HCT116 (cell line): ENCODE measurements around the gene GEMIN7. TPM values are rescaled to one million over a fixed set of nuclear protein-coding genes. Genes with fewer than 3 reads are reported as not detected.

Experiments
- ATAC-seq: fragments of 200-7000 bp; cut with Tn5 transposase; 2 replicates; pipeline ENCODE4 v1.9.1; 2020; ENCODE audit warnings: mild to moderate bottlenecking, moderate library complexity
- BruUV-seq: library from RNA; stranded (reverse); fragments of 400-500 nt; replicated peaks from 2 replicates; lab custom pipeline; 2021; lab: Mats Ljungman, UMichigan
- CTCF ChIA-PET: fragments of 300-600 bp; sonication (Branson Sonifier 250); formaldehyde crosslinking; loops from one replicate; lab custom pipeline; 2021; ENCODE audit warnings: antibody characterized with exemption; lab: Charles Lee
- POLR2A ChIA-PET: fragments of 300-600, 350-600 bp; sonication (Branson Sonifier 250); formaldehyde crosslinking; loops from one replicate; lab custom pipeline; 2021; ENCODE audit warnings: antibody characterized with exemption; lab: Charles Lee
- RAD21 ChIA-PET, 2 experiments: fragments of 300-600 bp; sonication (Branson Sonifier 250); formaldehyde crosslinking; loops; one replicate each; lab custom pipeline; 2023; ENCODE audit warnings: low total read pairs in 2 of 2; ENCODE audit not compliant: uncharacterized antibody in 2 of 2, unreplicated experiment in 2 of 2, low non-redundant PET in 1 of 2; lab: Charles Lee
- DNase-seq: peaks from one replicate; pipeline ENCODE4 v3.0.0-alpha.2; 2010; ENCODE audit warnings: low read depth, low spot score
- H2AFZ ChIP-seq: fragments of 200-600 bp; shearing (Covaris generic), sonication (generic); 2 replicates; pipeline ENCODE4 v1.6.1; 2017; ENCODE audit warnings: low read depth, mixed run types, mixed read lengths, antibody characterized with exemption, low read length; ENCODE audit not compliant: poor library complexity, severe bottlenecking
- H3K27ac ChIP-seq: 2 replicates; pipeline ENCODE4 v1.5.1; 2012; ENCODE audit warnings: low read depth, low read length
- H3K27me3 ChIP-seq: fragments of 200-600 bp; sonication (generic); 2 replicates; pipeline ENCODE4 v1.6.1; 2016; ENCODE audit warnings: mixed run types, low read length, mixed read lengths; ENCODE audit not compliant: insufficient read depth
- H3K36me3 ChIP-seq, 2 experiments: fragments of 200-500 bp in 1 of 2; fragments of 200-600 bp in 1 of 2; sonication (Bioruptor generic) in 1 of 2; sonication (generic) in 1 of 2; 2 replicates each; pipeline versions ENCODE4 v1.5.1 to v1.6.1; 2014 to 2016; ENCODE audit warnings: low read length in 2 of 2, inconsistent platforms in 1 of 2, mixed read lengths in 1 of 2, mixed run types in 1 of 2; ENCODE audit not compliant: insufficient read depth in 2 of 2, control insufficient read depth in 1 of 2
- H3K4me1 ChIP-seq, 2 experiments: fragments of 200-600 bp in 1 of 2; sonication (generic) in 1 of 2; 2 replicates each; pipeline versions ENCODE4 v1.5.1 to v1.6.1; 2012 to 2017; ENCODE audit warnings: low read length in 2 of 2, inconsistent platforms in 1 of 2, mild to moderate bottlenecking in 1 of 2, mixed read lengths in 1 of 2, mixed run types in 1 of 2, moderate library complexity in 1 of 2; ENCODE audit not compliant: insufficient read depth in 2 of 2, control insufficient read depth in 1 of 2
- H3K4me2 ChIP-seq: fragments of 200-600 bp; sonication (generic); 2 replicates; pipeline ENCODE4 v1.6.1; 2017; ENCODE audit warnings: mixed run types, low read length, mixed read lengths
- H3K4me3 ChIP-seq, 2 experiments: fragments of 200-600 bp in 1 of 2; sonication (generic) in 1 of 2; replicated peaks in 1 of 2; 2 replicates each; pipeline ENCODE4 v1.5.1; 2011 to 2016; ENCODE audit warnings: low read length in 2 of 2, control low read depth in 1 of 2, low read depth in 1 of 2, mild to moderate bottlenecking in 1 of 2, mixed read lengths in 1 of 2, mixed run types in 1 of 2
- H3K79me2 ChIP-seq: fragments of 200-600 bp; sonication (generic); 2 replicates; pipeline ENCODE4 v1.6.1; 2017; ENCODE audit warnings: mild to moderate bottlenecking, mixed run types, low read length, moderate library complexity, mixed read lengths; ENCODE audit not compliant: insufficient read depth
- H3K9ac ChIP-seq: fragments of 200-600 bp; sonication (generic); 2 replicates; pipeline ENCODE4 v1.6.1; 2016; ENCODE audit warnings: low read length, mixed read lengths
- H3K9me2 ChIP-seq: fragments of 200-600 bp; sonication (generic), shearing (Covaris generic); 2 replicates; pipeline ENCODE4 v1.6.1; 2017; ENCODE audit warnings: mixed run types, mild to moderate bottlenecking, moderate library complexity; ENCODE audit not compliant: insufficient read depth
- H3K9me3 ChIP-seq, 2 experiments: fragments of 200-500 bp in 1 of 2; fragments of 200-600 bp in 1 of 2; sonication (Bioruptor generic) in 1 of 2; sonication (generic) in 1 of 2; 2 replicates each; pipeline ENCODE4 v1.6.1; 2014 to 2017; ENCODE audit warnings: low read length in 2 of 2, mixed read lengths in 2 of 2, inconsistent platforms in 1 of 2, low read depth in 1 of 2, mild to moderate bottlenecking in 1 of 2, mixed run types in 1 of 2, moderate library complexity in 1 of 2; ENCODE audit not compliant: control insufficient read depth in 1 of 2, insufficient read depth in 1 of 2
- H4K20me1 ChIP-seq: fragments of 200-600 bp; sonication (generic), shearing (Covaris generic); 2 replicates; pipeline ENCODE4 v1.6.1; 2017; ENCODE audit warnings: mixed run types, mild to moderate bottlenecking, moderate library complexity; ENCODE audit not compliant: insufficient read depth
- CBX3 ChIP-seq: IDR thresholded peaks from 2 replicates; pipeline ENCODE4 v1.6.1; 2012; ENCODE audit warnings: low read depth
- EGR1 ChIP-seq: IDR thresholded peaks from 2 replicates; pipeline ENCODE4 v1.6.1; 2012; ENCODE audit warnings: low read depth
- ELF1 ChIP-seq: IDR thresholded peaks from 2 replicates; pipeline ENCODE4 v1.6.1; 2012; ENCODE audit warnings: low read depth, borderline replicate concordance
- EZH2 ChIP-seq: fragments of 200-600 bp; sonication (generic); IDR thresholded peaks from 2 replicates; pipeline ENCODE4 v1.6.1; 2017; ENCODE audit warnings: antibody characterized with exemption, mixed run types
- EZH2phosphoT487 ChIP-seq: fragments of 200-600 bp; IDR thresholded peaks from 2 replicates; pipeline ENCODE4 v1.6.1; 2018; ENCODE audit warnings: antibody characterized with exemption, borderline replicate concordance
- FOSL1 ChIP-seq: IDR thresholded peaks from 2 replicates; pipeline ENCODE4 v1.6.1; 2012; ENCODE audit warnings: low read depth
- JUND ChIP-seq: IDR thresholded peaks from 2 replicates; pipeline ENCODE4 v1.6.1; 2012
- POLR2A ChIP-seq: IDR thresholded peaks from 2 replicates; pipeline ENCODE4 v1.7.0; 2011; ENCODE audit warnings: borderline replicate concordance; ENCODE audit not compliant: insufficient read depth, insufficient read length; ENCODE audit errors: extremely low read depth
- POLR2AphosphoS5 ChIP-seq: IDR thresholded peaks from 2 replicates; pipeline ENCODE4 v1.6.1; 2011; ENCODE audit warnings: mild to moderate bottlenecking, low read depth, low read length, moderate library complexity
- RAD21 ChIP-seq: IDR thresholded peaks from 2 replicates; pipeline ENCODE4 v1.6.1; 2012; ENCODE audit warnings: low read depth, mild to moderate bottlenecking
- SIN3A ChIP-seq: IDR thresholded peaks from 2 replicates; pipeline ENCODE4 v1.6.1; 2012; ENCODE audit warnings: low read depth
- SP1 ChIP-seq: IDR thresholded peaks from 2 replicates; pipeline ENCODE4 v1.6.1; 2012; ENCODE audit warnings: low read depth
- SRF ChIP-seq: IDR thresholded peaks from 2 replicates; pipeline ENCODE4 v1.6.1; 2012; ENCODE audit warnings: low read depth
- TCF7L2 ChIP-seq: IDR thresholded peaks from 2 replicates; pipeline ENCODE4 v1.7.0; 2011; ENCODE audit warnings: borderline replicate concordance, inconsistent platforms; ENCODE audit not compliant: insufficient read depth, insufficient read length; ENCODE audit errors: extremely low read depth
- YY1 ChIP-seq: IDR thresholded peaks from 2 replicates; pipeline ENCODE4 v1.6.1; 2011; ENCODE audit warnings: low read length, low read depth, moderate library complexity, mild to moderate bottlenecking; ENCODE audit not compliant: insufficient replicate concordance; ENCODE audit errors: extremely low read depth
- ZNF274 ChIP-seq: fragments of 200-500 bp; sonication (Bioruptor generic); IDR thresholded peaks from 2 replicates; pipeline ENCODE4 v1.6.1; 2014; ENCODE audit warnings: mild to moderate bottlenecking, low read depth, low read length, inconsistent platforms
- intact Hi-C: fragments of 100-400 bp; cut with micrococcal nuclease; formaldehyde crosslinking; loops from 2 replicates; pipeline ENCODE4 v1.10.0; 2022
- total RNA-seq: library from RNA; stranded (reverse); gene quantifications from one replicate; pipeline ENCODE4 v1.2.1, GENCODE V29; 2021; ENCODE audit not compliant: unreplicated experiment
- TF ChIP-seq, protein P1 (sequence below): IDR thresholded peaks from 2 replicates; pipeline ENCODE4 v1.6.1; 2012; ENCODE audit warnings: low read depth
- TF ChIP-seq, protein P2 (sequence below): IDR thresholded peaks from 2 replicates; pipeline ENCODE4 v1.6.1; 2011; ENCODE audit warnings: mild to moderate bottlenecking, low read length, moderate library complexity; ENCODE audit not compliant: insufficient replicate concordance; ENCODE audit errors: extremely low read depth
- TF ChIP-seq, protein P3 (sequence below): IDR thresholded peaks from 2 replicates; pipeline ENCODE4 v1.6.1; 2012
- TF ChIP-seq, protein P4 (sequence below): IDR thresholded peaks from 2 replicates; pipeline ENCODE4 v1.6.1; 2012

Gene GEMIN7
- total RNA-seq, 1 experiment from 2014 or later = 35.4 TPM

DNA sequence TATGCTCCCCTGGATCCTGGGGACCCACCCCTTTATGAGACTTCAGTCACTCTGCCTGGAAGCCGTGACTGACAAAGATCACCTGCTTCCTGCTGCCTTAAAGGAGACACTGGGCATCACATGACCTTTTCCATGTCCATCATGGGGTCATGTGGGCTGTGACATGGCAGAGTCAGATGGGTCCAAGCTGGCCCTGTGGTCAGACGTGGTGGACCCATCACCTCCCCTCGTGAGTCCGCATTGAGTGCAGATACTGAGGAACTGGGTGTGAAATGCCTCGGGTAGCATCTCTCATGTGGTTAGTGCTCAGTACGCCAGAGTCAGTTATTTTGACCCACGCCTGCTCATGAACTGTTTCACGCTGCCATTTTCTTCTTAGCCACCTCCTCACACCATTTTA, 54.6 kb downstream of the GEMIN7 start:
- DNase-seq (no peak), ATAC-seq (no peak)
- ChIA-PET RAD21 (no interaction called here), POLR2A (no interaction called here), CTCF (no interaction called here)
- BruUV-seq = no TSS peak
- intact Hi-C loops = no loop called here
- Histone ChIP-seq H3K36me3 (no peaks in the 10 kb centered on the region), H3K4me2 (no peak overlapping the region), H2AFZ (no peak overlapping the region), H3K4me3 (no peak overlapping the region), H3K4me1 (peaks cover 12 to 20% of the 10 kb centered on the region in 2 experiments; a peak in 3 of 4 replicates), H3K9me3 (no peaks in the 10 kb centered on the region), H3K27ac (no peak overlapping the region), H4K20me1 (no peaks in the 10 kb centered on the region), H3K9ac (no peak overlapping the region), H3K9me2 (no peaks in the 10 kb centered on the region), H3K79me2 (peaks cover 61% of the 10 kb centered on the region; the same call in 1 of the 2 replicates), H3K27me3 (no peaks in the 10 kb centered on the region)
- TF ChIP-seq EGR1 = no peak
- TF ChIP-seq EZH2phosphoT487 = no peak
- TF ChIP-seq ELF1 = no peak
- no peak for TF ChIP-seq ZNF274
- no peak for TF ChIP-seq JUND
- no peak for TF ChIP-seq POLR2A
- no peak for TF ChIP-seq POLR2AphosphoS5
- no peak for TF ChIP-seq RAD21
- TF ChIP-seq, protein P1, sequence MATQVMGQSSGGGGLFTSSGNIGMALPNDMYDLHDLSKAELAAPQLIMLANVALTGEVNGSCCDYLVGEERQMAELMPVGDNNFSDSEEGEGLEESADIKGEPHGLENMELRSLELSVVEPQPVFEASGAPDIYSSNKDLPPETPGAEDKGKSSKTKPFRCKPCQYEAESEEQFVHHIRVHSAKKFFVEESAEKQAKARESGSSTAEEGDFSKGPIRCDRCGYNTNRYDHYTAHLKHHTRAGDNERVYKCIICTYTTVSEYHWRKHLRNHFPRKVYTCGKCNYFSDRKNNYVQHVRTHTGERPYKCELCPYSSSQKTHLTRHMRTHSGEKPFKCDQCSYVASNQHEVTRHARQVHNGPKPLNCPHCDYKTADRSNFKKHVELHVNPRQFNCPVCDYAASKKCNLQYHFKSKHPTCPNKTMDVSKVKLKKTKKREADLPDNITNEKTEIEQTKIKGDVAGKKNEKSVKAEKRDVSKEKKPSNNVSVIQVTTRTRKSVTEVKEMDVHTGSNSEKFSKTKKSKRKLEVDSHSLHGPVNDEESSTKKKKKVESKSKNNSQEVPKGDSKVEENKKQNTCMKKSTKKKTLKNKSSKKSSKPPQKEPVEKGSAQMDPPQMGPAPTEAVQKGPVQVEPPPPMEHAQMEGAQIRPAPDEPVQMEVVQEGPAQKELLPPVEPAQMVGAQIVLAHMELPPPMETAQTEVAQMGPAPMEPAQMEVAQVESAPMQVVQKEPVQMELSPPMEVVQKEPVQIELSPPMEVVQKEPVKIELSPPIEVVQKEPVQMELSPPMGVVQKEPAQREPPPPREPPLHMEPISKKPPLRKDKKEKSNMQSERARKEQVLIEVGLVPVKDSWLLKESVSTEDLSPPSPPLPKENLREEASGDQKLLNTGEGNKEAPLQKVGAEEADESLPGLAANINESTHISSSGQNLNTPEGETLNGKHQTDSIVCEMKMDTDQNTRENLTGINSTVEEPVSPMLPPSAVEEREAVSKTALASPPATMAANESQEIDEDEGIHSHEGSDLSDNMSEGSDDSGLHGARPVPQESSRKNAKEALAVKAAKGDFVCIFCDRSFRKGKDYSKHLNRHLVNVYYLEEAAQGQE = no peak
- no peak for TF ChIP-seq CBX3
- no peak for TF ChIP-seq FOSL1
- TF ChIP-seq, protein P2, sequence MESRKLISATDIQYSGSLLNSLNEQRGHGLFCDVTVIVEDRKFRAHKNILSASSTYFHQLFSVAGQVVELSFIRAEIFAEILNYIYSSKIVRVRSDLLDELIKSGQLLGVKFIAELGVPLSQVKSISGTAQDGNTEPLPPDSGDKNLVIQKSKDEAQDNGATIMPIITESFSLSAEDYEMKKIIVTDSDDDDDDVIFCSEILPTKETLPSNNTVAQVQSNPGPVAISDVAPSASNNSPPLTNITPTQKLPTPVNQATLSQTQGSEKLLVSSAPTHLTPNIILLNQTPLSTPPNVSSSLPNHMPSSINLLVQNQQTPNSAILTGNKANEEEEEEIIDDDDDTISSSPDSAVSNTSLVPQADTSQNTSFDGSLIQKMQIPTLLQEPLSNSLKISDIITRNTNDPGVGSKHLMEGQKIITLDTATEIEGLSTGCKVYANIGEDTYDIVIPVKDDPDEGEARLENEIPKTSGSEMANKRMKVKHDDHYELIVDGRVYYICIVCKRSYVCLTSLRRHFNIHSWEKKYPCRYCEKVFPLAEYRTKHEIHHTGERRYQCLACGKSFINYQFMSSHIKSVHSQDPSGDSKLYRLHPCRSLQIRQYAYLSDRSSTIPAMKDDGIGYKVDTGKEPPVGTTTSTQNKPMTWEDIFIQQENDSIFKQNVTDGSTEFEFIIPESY = no peak
- no peak for TF ChIP-seq SRF
- no peak for TF ChIP-seq TCF7L2
- no peak for TF ChIP-seq SIN3A
- TF ChIP-seq SP1 = no peak
- no peak for TF ChIP-seq YY1
- TF ChIP-seq, protein P3, sequence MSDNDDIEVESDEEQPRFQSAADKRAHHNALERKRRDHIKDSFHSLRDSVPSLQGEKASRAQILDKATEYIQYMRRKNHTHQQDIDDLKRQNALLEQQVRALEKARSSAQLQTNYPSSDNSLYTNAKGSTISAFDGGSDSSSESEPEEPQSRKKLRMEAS = no peak
- TF ChIP-seq, protein P4, sequence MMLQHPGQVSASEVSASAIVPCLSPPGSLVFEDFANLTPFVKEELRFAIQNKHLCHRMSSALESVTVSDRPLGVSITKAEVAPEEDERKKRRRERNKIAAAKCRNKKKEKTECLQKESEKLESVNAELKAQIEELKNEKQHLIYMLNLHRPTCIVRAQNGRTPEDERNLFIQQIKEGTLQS = no peak
- TF ChIP-seq EZH2 = no peak
